Measurements from ENCODE around the gene STEAP1.
"Not testable (repeated sequence)": the region's sequence is repeated elsewhere in the genome, so short reads cannot be mapped to it uniquely, and the experiment has no call there.

Gene STEAP1

DNA sequence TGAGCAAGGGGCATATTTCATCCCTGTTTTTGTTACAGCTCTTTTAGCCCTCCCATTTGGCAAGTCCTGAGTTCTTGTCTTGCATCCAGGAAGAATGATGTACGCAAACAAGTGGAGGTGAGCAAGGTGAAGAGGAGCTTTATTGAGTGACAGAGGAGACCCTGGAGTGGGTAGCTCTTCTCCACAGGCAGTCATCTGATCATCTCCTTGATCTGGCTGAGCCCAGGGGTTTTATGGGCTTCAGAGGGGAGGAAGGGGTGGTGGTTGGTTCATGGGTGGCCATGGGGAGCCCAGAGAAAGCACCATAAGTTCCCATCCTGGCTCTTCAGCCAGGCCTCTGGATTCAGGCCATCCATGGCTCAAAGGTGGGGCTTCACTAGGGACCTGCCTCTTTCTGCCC is 21.9 kb downstream of the STEAP1 start:
- FAIRE-seq: no peak
- no peak for DNase-seq (ENCODE audit: insufficient read length, low spot score)
- no peak for TF ChIP-seq POU2F2 (IDR thresholded peaks at IDR 0.05; ENCODE audit: low read depth, low read length)
- TF ChIP-seq POLR2AphosphoS5 (IDR thresholded peaks at IDR 0.05; ENCODE audit: low read depth, low read length): no peak
- no peak for TF ChIP-seq TAF1 (IDR thresholded peaks at IDR 0.05; ENCODE audit: low read depth, low read length)
- no peak for TF ChIP-seq PAX5 (IDR thresholded peaks at IDR 0.05; ENCODE audit: insufficient read depth, low read length, severe bottlenecking)
- no peak for TF ChIP-seq SPI1 (IDR thresholded peaks at IDR 0.05; ENCODE audit: low read depth, low read length)
- TF ChIP-seq POLR2A (IDR thresholded peaks at IDR 0.05; ENCODE audit: low read depth, low read length): no peak

DNA sequence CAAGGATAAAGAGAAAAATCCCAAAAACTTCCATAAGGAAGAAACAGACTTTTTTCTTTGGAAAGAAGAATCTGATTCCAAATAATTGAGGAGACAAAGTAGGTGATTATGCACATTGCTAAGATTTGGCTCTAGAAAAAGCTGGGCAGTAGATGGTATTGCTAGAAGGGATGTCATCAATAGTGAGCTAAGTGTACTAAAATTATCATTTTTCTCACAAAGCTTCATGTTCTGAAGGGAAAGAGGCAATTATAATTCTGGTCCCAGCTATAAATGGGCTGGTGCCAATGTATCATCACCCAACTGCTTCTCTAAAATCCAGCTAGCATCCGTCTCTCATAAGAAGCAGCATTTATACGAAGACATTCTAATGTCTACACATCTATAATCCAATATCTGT is 23.9 kb downstream of the STEAP1 start:
- FAIRE-seq (no peak), DNase-seq (ENCODE audit: insufficient read length, low spot score) (no peak)
- no peak for TF ChIP-seq POU2F2 (IDR thresholded peaks at IDR 0.05; ENCODE audit: low read depth, low read length)
- TF ChIP-seq POLR2AphosphoS5 (IDR thresholded peaks at IDR 0.05; ENCODE audit: low read depth, low read length): no peak
- TF ChIP-seq SPI1 (IDR thresholded peaks at IDR 0.05; ENCODE audit: low read depth, low read length): no peak
- TF ChIP-seq TAF1 (IDR thresholded peaks at IDR 0.05; ENCODE audit: low read depth, low read length): no peak
- TF ChIP-seq POLR2A (IDR thresholded peaks at IDR 0.05; ENCODE audit: low read depth, low read length): no peak
- no peak for TF ChIP-seq PAX5 (IDR thresholded peaks at IDR 0.05; ENCODE audit: insufficient read depth, low read length, severe bottlenecking)

DNA sequence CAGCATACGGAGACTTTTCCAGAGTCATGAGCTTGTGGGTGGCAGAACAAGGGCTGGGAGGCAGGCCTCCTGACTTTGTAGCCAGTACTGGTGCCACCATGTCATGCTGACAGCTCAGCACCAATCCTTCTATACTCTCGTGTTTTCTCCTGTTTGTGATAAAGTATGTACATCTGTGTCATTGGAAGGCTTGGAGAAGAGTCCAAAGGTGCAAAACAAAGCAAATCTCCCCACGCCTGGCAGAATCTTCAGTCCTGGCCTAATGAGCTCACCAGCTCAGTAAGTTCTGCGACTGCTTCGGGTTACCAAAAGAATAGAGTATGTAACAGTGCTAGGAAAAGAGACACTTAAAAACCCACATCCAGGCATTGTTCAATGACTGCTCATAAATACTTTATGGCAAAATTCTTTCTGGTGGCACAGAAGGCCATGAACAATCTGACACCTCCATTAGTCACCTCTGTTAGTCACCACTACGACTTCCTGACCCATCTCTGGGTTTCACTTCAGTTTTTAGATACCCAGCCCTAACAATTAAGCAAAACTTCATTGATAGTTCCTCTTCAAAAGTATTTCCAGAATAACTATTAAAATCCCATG is 24.5 kb downstream of the STEAP1 start:
- DNase-seq (ENCODE audit: insufficient read length, low spot score): no peak
- TF ChIP-seq SPI1 (IDR thresholded peaks at IDR 0.05; ENCODE audit: low read depth, low read length) (peak; percentile 92), POLR2AphosphoS5 (IDR thresholded peaks at IDR 0.05; ENCODE audit: low read depth, low read length) (no peak), TAF1 (IDR thresholded peaks at IDR 0.05; ENCODE audit: low read depth, low read length) (no peak), POLR2A (IDR thresholded peaks at IDR 0.05; ENCODE audit: low read depth, low read length) (no peak)
- peak; percentile 76 for FAIRE-seq

DNA sequence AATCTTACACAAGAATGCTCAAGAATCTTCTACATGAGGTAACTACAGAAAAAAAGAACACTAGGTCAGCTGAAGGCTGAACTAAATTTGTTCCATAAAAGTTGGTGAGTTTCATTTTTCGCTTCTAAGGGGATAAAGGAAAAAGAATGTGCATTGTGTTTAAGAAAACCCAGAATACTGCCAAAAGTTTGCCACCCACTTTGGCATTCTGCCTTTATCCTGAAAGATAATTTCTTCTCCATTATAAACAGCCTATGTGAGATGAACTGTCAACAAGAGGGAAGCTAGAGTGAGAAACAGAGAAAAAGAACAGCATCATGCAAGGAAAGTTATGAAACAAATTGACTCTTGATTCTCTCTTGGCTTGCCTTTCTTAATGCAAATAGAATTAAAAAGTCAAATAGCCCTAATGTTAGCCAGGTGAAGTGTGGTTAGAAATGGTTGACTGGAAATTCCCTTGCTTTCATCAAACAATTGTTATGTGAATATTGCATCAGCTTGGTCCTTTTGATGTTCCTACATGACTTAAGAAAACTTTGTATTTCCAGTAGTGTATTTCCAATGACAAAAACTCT is 25.8 kb downstream of the STEAP1 start:
- DNase-seq (ENCODE audit: insufficient read length, low spot score) (no peak), FAIRE-seq (peak; percentile 38)
- TF ChIP-seq TAF1 (IDR thresholded peaks at IDR 0.05; ENCODE audit: low read depth, low read length) (no peak), PAX5 (IDR thresholded peaks at IDR 0.05; ENCODE audit: insufficient read depth, low read length, severe bottlenecking) (no peak), POU2F2 (IDR thresholded peaks at IDR 0.05; ENCODE audit: low read depth, low read length) (no peak), POLR2A (IDR thresholded peaks at IDR 0.05; ENCODE audit: low read depth, low read length) (no peak)

DNA sequence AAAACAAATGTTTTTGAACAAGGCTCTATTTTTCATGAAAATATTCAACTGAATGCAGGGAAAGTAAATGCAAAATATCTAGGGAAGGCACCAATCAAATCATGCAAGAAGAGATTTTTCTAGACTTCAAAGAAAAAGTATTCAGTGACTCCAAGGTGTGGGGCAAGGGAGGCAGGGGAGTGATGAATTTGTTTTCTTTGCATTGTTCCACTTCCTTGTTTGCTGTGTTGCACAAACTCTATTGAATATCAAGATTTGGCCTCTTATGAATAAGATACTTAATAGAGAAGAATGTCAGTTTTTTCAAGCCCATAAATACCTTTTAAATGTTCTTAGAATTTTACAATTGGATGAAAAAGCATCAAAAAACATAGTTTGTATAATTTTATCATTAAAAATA is 26.4 kb downstream of the STEAP1 start:
- TF ChIP-seq POU2F2 (IDR thresholded peaks at IDR 0.05; ENCODE audit: low read depth, low read length) (no peak), SPI1 (IDR thresholded peaks at IDR 0.05; ENCODE audit: low read depth, low read length) (peak; percentile 43)
- DNase-seq (ENCODE audit: insufficient read length, low spot score) (no peak), FAIRE-seq (no peak)

DNA sequence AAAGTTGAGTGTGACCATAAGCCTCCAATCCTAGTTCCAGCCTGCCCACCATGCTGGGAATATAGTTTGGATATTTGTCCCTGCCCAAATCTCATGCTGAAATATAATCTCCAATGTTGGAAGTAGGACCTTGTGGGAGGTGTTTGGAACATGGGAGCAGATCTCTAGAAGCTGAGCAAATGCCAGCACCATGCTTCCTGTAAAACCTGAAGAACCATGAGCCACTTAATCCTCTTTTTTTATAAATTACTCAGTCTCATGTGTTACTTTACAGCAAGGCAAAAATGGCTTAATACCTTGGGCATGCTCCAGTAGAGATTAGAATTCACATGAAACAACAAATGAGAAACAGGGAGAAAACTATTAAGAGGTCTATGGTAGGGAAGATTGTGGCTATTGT is 27.2 kb downstream of the STEAP1 start:
- no peak for FAIRE-seq
- DNase-seq (ENCODE audit: insufficient read length, low spot score): no peak
- TF ChIP-seq TAF1 (IDR thresholded peaks at IDR 0.05; ENCODE audit: low read depth, low read length): no peak
- no peak for TF ChIP-seq POLR2AphosphoS5 (IDR thresholded peaks at IDR 0.05; ENCODE audit: low read depth, low read length)
- no peak for TF ChIP-seq POLR2A (IDR thresholded peaks at IDR 0.05; ENCODE audit: low read depth, low read length)
- TF ChIP-seq PAX5 (IDR thresholded peaks at IDR 0.05; ENCODE audit: insufficient read depth, low read length, severe bottlenecking): no peak
- no peak for TF ChIP-seq POU2F2 (IDR thresholded peaks at IDR 0.05; ENCODE audit: low read depth, low read length)
- no peak for TF ChIP-seq SPI1 (IDR thresholded peaks at IDR 0.05; ENCODE audit: low read depth, low read length)

DNA sequence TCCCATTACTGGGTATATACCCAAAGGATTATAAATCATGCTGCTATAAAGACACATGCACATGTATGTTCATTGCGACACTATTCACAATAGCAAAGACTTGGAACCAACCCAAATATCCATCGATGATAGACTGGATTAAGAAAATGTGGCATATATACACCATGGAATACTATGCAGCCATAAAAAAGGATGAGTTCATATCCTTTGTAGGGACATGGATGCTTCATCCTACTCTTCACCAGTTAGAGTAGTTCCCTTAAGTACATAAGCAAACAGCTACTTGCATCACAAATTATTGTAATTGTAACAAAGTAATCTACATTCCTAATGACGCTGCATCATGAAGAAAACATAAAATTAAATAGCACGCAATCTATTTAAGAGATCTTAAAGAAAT is 32.0 kb downstream of the STEAP1 start:
- not testable (repeated sequence) for FAIRE-seq; DNase-seq (ENCODE audit: insufficient read length, low spot score)

DNA sequence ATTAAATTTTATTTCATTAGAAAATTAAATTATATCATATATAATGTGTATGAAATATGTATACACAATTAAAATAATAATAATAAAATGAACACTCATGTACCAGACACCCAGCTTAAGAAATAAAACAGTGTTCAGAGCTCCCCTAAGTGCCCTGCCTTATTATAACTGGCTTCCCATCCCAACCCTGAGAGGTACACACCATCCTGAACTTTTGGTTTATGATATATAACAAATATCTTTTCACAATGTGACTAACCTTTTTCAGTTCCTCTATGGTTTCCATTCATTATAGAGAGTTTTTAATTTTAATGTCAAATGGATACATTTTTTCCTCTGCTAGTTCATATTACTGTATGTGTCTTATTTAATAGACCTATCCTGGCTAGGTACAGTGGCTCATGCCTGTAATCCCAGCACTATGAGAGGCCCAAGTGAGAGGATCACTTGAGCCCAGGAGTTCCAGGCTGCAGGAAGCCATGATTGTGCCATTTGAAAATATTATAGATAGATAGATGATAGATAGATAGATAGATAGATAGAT is 33.3 kb downstream of the STEAP1 start:
- TF ChIP-seq SPI1 (IDR thresholded peaks at IDR 0.05; ENCODE audit: low read depth, low read length) (peak; percentile 18; the same call in 1 of the 2 replicates), POLR2AphosphoS5 (IDR thresholded peaks at IDR 0.05; ENCODE audit: low read depth, low read length) (no peak), POLR2A (IDR thresholded peaks at IDR 0.05; ENCODE audit: low read depth, low read length) (no peak)
- DNase-seq (ENCODE audit: insufficient read length, low spot score): no peak
- no peak for FAIRE-seq

DNA sequence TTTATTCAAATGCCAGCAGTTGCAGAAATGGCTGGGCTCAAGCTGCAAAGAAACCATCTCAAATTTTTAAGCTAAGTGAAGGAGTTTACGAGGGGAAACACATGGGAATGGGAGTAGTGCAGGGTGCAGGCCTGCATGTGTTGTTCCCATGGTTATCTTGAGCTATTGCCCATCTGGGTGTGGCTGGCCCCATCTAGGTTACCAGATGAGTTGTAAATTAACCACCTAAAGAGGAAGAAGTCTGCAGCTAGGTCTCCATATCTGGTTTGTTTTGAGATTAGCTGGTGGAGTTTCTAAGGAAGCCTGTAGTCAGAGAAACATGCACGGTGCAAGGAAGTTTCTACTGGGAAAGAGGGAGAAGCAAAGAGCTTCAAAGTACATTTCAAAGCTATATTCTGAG is 34.0 kb downstream of the STEAP1 start:
- DNase-seq (ENCODE audit: insufficient read length, low spot score) (no peak), FAIRE-seq (no peak)
- TF ChIP-seq PAX5 (IDR thresholded peaks at IDR 0.05; ENCODE audit: insufficient read depth, low read length, severe bottlenecking) (no peak), TAF1 (IDR thresholded peaks at IDR 0.05; ENCODE audit: low read depth, low read length) (no peak), SPI1 (IDR thresholded peaks at IDR 0.05; ENCODE audit: low read depth, low read length) (no peak)

DNA sequence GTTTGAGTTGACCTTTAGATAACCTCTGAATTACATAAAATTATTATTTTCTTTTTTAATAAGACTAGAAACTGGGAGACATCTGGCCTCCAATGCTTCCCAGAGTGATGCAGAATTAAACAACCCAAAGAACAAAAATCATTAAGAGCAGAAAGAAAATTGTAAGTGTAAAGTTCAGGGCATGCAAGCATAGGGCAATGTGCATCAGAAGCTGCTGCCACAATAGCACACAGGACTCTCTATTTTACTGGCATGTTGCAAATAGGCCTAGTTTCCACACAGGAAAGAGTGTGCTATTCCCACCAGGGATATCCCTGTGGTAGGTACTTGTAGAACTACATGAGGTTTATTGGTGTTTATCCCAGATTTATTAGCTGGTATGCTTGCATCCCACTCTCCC is 36.7 kb downstream of the STEAP1 start:
- DNase-seq (ENCODE audit: insufficient read length, low spot score) (no peak), FAIRE-seq (no peak)
- no peak for TF ChIP-seq POLR2A (IDR thresholded peaks at IDR 0.05; ENCODE audit: low read depth, low read length)
- TF ChIP-seq PAX5 (IDR thresholded peaks at IDR 0.05; ENCODE audit: insufficient read depth, low read length, severe bottlenecking): no peak
- TF ChIP-seq POU2F2 (IDR thresholded peaks at IDR 0.05; ENCODE audit: low read depth, low read length): no peak
- no peak for TF ChIP-seq POLR2AphosphoS5 (IDR thresholded peaks at IDR 0.05; ENCODE audit: low read depth, low read length)
- TF ChIP-seq SPI1 (IDR thresholded peaks at IDR 0.05; ENCODE audit: low read depth, low read length): no peak
- no peak for TF ChIP-seq TAF1 (IDR thresholded peaks at IDR 0.05; ENCODE audit: low read depth, low read length)

DNA sequence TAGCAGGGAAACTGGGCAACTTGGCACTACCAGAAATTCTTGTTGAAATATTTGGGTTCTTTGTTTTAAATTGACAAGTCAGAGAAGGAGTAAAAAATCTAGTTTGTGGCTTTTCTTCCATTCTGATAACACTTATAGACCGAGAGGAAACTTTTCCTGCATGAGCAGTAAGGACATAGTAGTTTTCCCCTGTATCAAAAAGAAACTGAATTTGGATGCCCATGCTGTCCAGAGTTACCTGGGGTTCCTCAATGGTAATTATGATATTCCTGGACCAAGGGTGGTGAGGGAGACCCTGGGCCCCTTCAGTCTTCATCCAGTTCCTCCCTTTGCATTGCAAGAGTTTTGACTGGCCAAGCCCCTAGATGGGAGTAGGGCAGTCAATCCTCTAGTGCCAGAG is 37.4 kb downstream of the STEAP1 start:
- FAIRE-seq (no peak), DNase-seq (ENCODE audit: insufficient read length, low spot score) (no peak)
- TF ChIP-seq PAX5 (IDR thresholded peaks at IDR 0.05; ENCODE audit: insufficient read depth, low read length, severe bottlenecking) (no peak), POLR2A (IDR thresholded peaks at IDR 0.05; ENCODE audit: low read depth, low read length) (no peak), POLR2AphosphoS5 (IDR thresholded peaks at IDR 0.05; ENCODE audit: low read depth, low read length) (no peak), POU2F2 (IDR thresholded peaks at IDR 0.05; ENCODE audit: low read depth, low read length) (no peak), SPI1 (IDR thresholded peaks at IDR 0.05; ENCODE audit: low read depth, low read length) (no peak), TAF1 (IDR thresholded peaks at IDR 0.05; ENCODE audit: low read depth, low read length) (no peak)
